Mesothelial cell of epicardium (in vitro differentiated cells): Measurements from ENCODE around the gene CYS1. TPM values are rescaled to one million over a fixed set of nuclear protein-coding genes. Genes with fewer than 3 reads are reported as not detected.

Experiments used
- DNase-seq, 2 experiments: peaks; one replicate each; pipeline ENCODE4 v3.0.0; 2021; ENCODE audit warnings: low spot score in 2 of 2; ENCODE audit not compliant: unreplicated experiment in 2 of 2
- H3K27ac Mint-ChIP-seq: 2 replicates; pipeline ENCODE4 v1.8.0; 2021; ENCODE audit warnings: mixed read lengths
- H3K27me3 Mint-ChIP-seq: 2 replicates; pipeline ENCODE4 v1.8.0; 2021; ENCODE audit warnings: low read depth, mixed read lengths
- H3K36me3 Mint-ChIP-seq: 2 replicates; pipeline ENCODE4 v1.8.0; 2021; ENCODE audit warnings: mixed read lengths
- H3K4me1 Mint-ChIP-seq: 2 replicates; pipeline ENCODE4 v1.8.0; 2021; ENCODE audit warnings: mixed read lengths
- H3K4me3 Mint-ChIP-seq: 2 replicates; pipeline ENCODE4 v1.8.0; 2021; ENCODE audit warnings: mild to moderate bottlenecking, moderate library complexity, mixed read lengths
- H3K9me3 Mint-ChIP-seq: 2 replicates; pipeline ENCODE4 v1.8.0; 2021; ENCODE audit warnings: mixed read lengths
- CTCF ChIP-seq: fragments of 200-600 bp; sonication (generic); IDR thresholded peaks from one replicate; pipeline ENCODE4 v1.5.0; 2021; ENCODE audit warnings: antibody characterized with exemption; ENCODE audit not compliant: unreplicated experiment
- total RNA-seq: library from RNA; stranded (reverse); gene quantifications from 3 replicates; pipeline ENCODE4 v1.2.1, GENCODE V29; 2021

Gene CYS1
- total RNA-seq, 1 donor from 2014 or later = 1.3 TPM

- no peak for DNase-seq
- peaks cover 4% of the 10 kb centered on the region for H3K36me3 Mint-ChIP-seq
- H3K27me3 Mint-ChIP-seq = peaks cover 5% of the 10 kb centered on the region
- H3K4me1 Mint-ChIP-seq = peaks cover 11% of the 10 kb centered on the region
- no peak overlapping the region for H3K4me3 Mint-ChIP-seq
- no peaks in the 10 kb centered on the region for H3K9me3 Mint-ChIP-seq
- no peak for TF ChIP-seq CTCF
- no peak overlapping the region for H3K27ac Mint-ChIP-seq
Observed at GRCh38 chr2:10038123-10038522, 42.1 kb downstream of the CYS1 start.

- Mint-ChIP-seq H3K27ac (no peak overlapping the region), H3K9me3 (no peaks in the 10 kb centered on the region), H3K4me3 (no peak overlapping the region), H3K36me3 (peaks cover 2% of the 10 kb centered on the region), H3K4me1 (peaks cover 2% of the 10 kb centered on the region), H3K27me3 (peaks cover 2% of the 10 kb centered on the region)
- DNase-seq = no peak
- no peak for TF ChIP-seq CTCF
Observed at GRCh38 chr2:10036095-10036884, 43.9 kb downstream of the CYS1 start.

- Mint-ChIP-seq H3K36me3 (no peaks in the 10 kb centered on the region), H3K27me3 (no peaks in the 10 kb centered on the region), H3K9me3 (no peaks in the 10 kb centered on the region), H3K27ac (no peak overlapping the region), H3K4me3 (no peak overlapping the region), H3K4me1 (no peaks in the 10 kb centered on the region)
- no peak for TF ChIP-seq CTCF
- DNase-seq = no peak
Observed at GRCh38 chr2:10035633-10036032, 44.6 kb downstream of the CYS1 start.

- H3K27ac Mint-ChIP-seq = no peak overlapping the region
- no peaks in the 10 kb centered on the region for H3K27me3 Mint-ChIP-seq
- H3K4me1 Mint-ChIP-seq = peaks cover 5% of the 10 kb centered on the region
- no peak for DNase-seq
- H3K9me3 Mint-ChIP-seq = no peaks in the 10 kb centered on the region
- TF ChIP-seq CTCF = no peak
- H3K36me3 Mint-ChIP-seq = no peaks in the 10 kb centered on the region
- H3K4me3 Mint-ChIP-seq = no peak overlapping the region
Observed at GRCh38 chr2:10035053-10035422, 45.2 kb downstream of the CYS1 start.

GRCh38 chr2:10034333-10035052 lies 45.7 kb downstream of the CYS1 start:
- H3K4me3 Mint-ChIP-seq = no peak overlapping the region
- H3K27me3 Mint-ChIP-seq = no peaks in the 10 kb centered on the region
- H3K36me3 Mint-ChIP-seq = no peaks in the 10 kb centered on the region
- H3K4me1 Mint-ChIP-seq = peaks cover 7% of the 10 kb centered on the region
- H3K27ac Mint-ChIP-seq = no peak overlapping the region
- no peak for TF ChIP-seq CTCF
- no peak for DNase-seq
- no peaks in the 10 kb centered on the region for H3K9me3 Mint-ChIP-seq
